Hepatocyte (in vitro differentiated cells): ENCODE measurements around the gene EXOSC7. TPM values are rescaled to one million over a fixed set of nuclear protein-coding genes. Genes with fewer than 3 reads are reported as not detected.
"Not testable (repeated sequence)": the region's sequence is repeated elsewhere in the genome, so short reads cannot be mapped to it uniquely, and the experiment has no call there.

Experiments
- DNase-seq: peaks from one replicate; pipeline ENCODE4 v3.0.0-alpha.2; 2016; ENCODE audit warnings: low spot score
- H2AFZ ChIP-seq: fragments of 200-600 bp; sonication (generic); 2 replicates; pipeline ENCODE4 v1.6.0; 2016; ENCODE audit warnings: antibody characterized with exemption, mild to moderate bottlenecking
- H3K27ac ChIP-seq: fragments of 200-600 bp; sonication (generic); 2 replicates; pipeline ENCODE4 v1.5.1; 2016; ENCODE audit warnings: mild to moderate bottlenecking
- H3K27me3 ChIP-seq: fragments of 200-600 bp; sonication (generic); 2 replicates; pipeline ENCODE4 v1.6.1; 2016
- H3K36me3 ChIP-seq: fragments of 200-600 bp; sonication (generic); replicated peaks from 2 replicates; pipeline ENCODE4 v1.5.1; 2016; ENCODE audit warnings: low read depth; ENCODE audit not compliant: insufficient read depth
- H3K4me1 ChIP-seq: fragments of 200-600 bp; sonication (generic); 2 replicates; pipeline ENCODE4 v1.5.1; 2016; ENCODE audit warnings: mild to moderate bottlenecking, moderate library complexity; ENCODE audit not compliant: insufficient read depth
- H3K4me2 ChIP-seq: fragments of 200-600 bp; sonication (generic); 2 replicates; pipeline ENCODE4 v1.6.0; 2016
- H3K4me3 ChIP-seq: fragments of 200-600 bp; sonication (generic); 2 replicates; pipeline ENCODE4 v1.5.1; 2016; ENCODE audit warnings: mild to moderate bottlenecking
- H3K79me2 ChIP-seq: fragments of 200-600 bp; sonication (generic); 2 replicates; pipeline ENCODE4 v1.6.0; 2017; ENCODE audit warnings: mild to moderate bottlenecking
- H3K9me2 ChIP-seq: fragments of 200-600 bp; sonication (generic); replicated peaks from 2 replicates; pipeline ENCODE4 v1.6.0; 2017; ENCODE audit warnings: mild to moderate bottlenecking; ENCODE audit not compliant: insufficient read depth
- H3K9me3 ChIP-seq: fragments of 200-600 bp; sonication (generic); 2 replicates; pipeline ENCODE4 v1.5.1; 2016; ENCODE audit warnings: low read depth, mild to moderate bottlenecking
- H4K20me1 ChIP-seq: fragments of 200-600 bp; sonication (generic); 2 replicates; pipeline ENCODE4 v1.6.0; 2016; ENCODE audit warnings: mild to moderate bottlenecking; ENCODE audit not compliant: insufficient read depth, poor library complexity, severe bottlenecking
- EZH2 ChIP-seq: fragments of 200-600 bp; sonication (generic); IDR thresholded peaks from 2 replicates; pipeline ENCODE4 v1.6.1; 2016; ENCODE audit warnings: antibody characterized with exemption, mild to moderate bottlenecking, borderline replicate concordance
- EZH2phosphoT487 ChIP-seq: fragments of 200-600 bp; sonication (generic); IDR thresholded peaks from one replicate; pipeline ENCODE4 v1.6.1; 2018; ENCODE audit warnings: antibody characterized with exemption, mild to moderate bottlenecking, low read depth, moderate library complexity; ENCODE audit not compliant: unreplicated experiment, severe bottlenecking
- WGBS: methylation state at CpG from one replicate; pipeline ENCODE4 v1.1.6; 2016; ENCODE audit warnings: low lambda C conversion rate; ENCODE audit errors: missing lambda C conversion rate; 5-methylcytosine and 5-hydroxymethylcytosine counted together
- polyA plus RNA-seq: library from polyadenylated mRNA; unstranded; fragments of >200 nt; fragmentation: Nextera tagmentation; extraction: Ambion mirVana; gene quantifications from 2 replicates; pipeline ENCODE4 v1.2.1, GENCODE V29; 2016
- total RNA-seq: library from RNA; depleted of rRNA; stranded (reverse); fragments of >200 nt; gene quantifications from 2 replicates; pipeline ENCODE4 v1.2.3, GENCODE V29; 2014
- TF ChIP-seq, protein P1 (sequence below): fragments of 200-600 bp; sonication (generic); IDR thresholded peaks from 2 replicates; pipeline ENCODE4 v1.5.1; 2016; ENCODE audit warnings: antibody characterized with exemption, mild to moderate bottlenecking; ENCODE audit not compliant: poor library complexity

Gene EXOSC7
- total and polyA plus RNA-seq, 2 experiments from 2014 or later = 53.3 to 55.8 TPM

DNA sequence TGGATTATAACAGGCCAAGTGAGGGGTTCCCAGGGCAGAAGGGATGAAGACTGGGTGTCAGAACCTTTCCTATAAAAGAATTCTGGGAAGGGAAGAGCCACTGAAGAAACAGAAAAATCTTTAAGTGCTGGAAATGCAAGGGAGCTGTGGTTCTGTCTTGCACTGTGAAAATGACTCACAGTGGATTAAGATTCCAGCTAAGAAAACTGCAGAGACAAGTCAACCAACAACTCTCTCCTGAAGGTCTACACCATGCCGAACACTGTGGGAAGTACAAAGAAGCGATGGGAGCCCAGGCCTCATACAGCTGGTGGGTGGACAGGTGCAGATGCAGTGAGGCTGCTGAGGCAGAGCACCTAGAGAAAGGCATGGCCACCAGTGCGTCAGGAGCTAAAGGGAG, 27.8 kb upstream of the EXOSC7 start:
- DNase-seq = no peak
- Histone ChIP-seq H3K9me3 (no peaks in the 10 kb centered on the region), H3K36me3 (no peaks in the 10 kb centered on the region), H2AFZ (no peak overlapping the region), H3K4me3 (no peak overlapping the region), H3K79me2 (peaks cover 8% of the 10 kb centered on the region), H3K9me2 (no peaks in the 10 kb centered on the region), H3K4me2 (no peak overlapping the region), H3K4me1 (no peaks in the 10 kb centered on the region), H4K20me1 (no peaks in the 10 kb centered on the region), H3K27me3 (no peaks in the 10 kb centered on the region), H3K27ac (no peak overlapping the region)
- 99% methylated on average over 3 of the region's 3 CpGs for WGBS
- TF ChIP-seq EZH2phosphoT487 (no peak), EZH2 (no peak)
- TF ChIP-seq, protein P1, sequence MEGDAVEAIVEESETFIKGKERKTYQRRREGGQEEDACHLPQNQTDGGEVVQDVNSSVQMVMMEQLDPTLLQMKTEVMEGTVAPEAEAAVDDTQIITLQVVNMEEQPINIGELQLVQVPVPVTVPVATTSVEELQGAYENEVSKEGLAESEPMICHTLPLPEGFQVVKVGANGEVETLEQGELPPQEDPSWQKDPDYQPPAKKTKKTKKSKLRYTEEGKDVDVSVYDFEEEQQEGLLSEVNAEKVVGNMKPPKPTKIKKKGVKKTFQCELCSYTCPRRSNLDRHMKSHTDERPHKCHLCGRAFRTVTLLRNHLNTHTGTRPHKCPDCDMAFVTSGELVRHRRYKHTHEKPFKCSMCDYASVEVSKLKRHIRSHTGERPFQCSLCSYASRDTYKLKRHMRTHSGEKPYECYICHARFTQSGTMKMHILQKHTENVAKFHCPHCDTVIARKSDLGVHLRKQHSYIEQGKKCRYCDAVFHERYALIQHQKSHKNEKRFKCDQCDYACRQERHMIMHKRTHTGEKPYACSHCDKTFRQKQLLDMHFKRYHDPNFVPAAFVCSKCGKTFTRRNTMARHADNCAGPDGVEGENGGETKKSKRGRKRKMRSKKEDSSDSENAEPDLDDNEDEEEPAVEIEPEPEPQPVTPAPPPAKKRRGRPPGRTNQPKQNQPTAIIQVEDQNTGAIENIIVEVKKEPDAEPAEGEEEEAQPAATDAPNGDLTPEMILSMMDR = no peak

DNA sequence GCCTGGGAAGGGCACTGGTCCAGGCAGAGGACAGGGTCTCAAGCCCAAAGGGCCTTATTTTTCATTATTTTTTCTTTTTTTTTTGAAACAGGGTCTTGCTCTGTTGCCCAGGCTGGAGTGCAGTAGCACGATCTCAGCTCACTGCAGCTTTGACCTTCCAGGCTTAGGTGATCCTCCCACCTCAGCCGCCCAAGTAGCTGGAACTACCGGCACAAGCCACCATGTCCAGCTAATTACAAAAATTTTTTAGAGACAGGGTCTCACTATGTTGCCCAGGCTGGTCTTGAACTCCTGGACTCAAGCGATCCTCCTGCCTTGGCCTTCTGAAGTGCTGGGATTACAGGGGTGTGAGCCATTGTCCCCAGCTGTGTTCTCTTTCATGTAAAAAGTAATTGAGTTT, 26.3 kb upstream of the EXOSC7 start:
- not testable (repeated sequence) for H3K9me2 ChIP-seq, H3K27me3 ChIP-seq, H3K9me3 ChIP-seq, H3K27ac ChIP-seq, H3K36me3 ChIP-seq, H3K4me1 ChIP-seq, DNase-seq, H2AFZ ChIP-seq, H3K4me2 ChIP-seq, H4K20me1 ChIP-seq, H3K4me3 ChIP-seq
- WGBS = 95% methylated on average over 4 of the region's 4 CpGs
- H3K79me2 ChIP-seq = peaks cover 12% of the 10 kb centered on the region

DNA sequence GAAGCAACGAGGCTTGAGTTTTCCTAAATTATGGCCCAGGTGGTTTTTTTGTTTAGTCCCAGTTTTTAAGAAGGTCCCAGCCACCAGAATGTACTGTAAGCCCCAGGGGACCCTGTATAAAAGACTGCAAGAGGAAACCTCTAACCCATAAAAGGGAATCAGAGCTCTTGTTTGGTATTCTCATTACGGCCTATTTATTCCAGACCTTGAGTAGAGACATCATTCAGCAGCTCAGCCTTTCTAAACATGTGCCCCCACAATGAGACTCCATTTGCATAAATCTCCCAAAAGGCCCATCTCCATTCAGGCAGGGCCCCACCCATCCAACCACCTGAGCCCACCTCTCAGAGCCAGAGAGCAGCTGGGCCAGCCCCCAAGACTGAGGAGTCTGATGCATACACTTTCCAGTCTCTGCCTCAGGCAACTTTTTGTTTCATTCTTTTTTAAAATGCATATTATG, 25.7 kb upstream of the EXOSC7 start:
- Histone ChIP-seq H3K4me3 (no peak overlapping the region), H2AFZ (no peak overlapping the region), H3K27ac (no peak overlapping the region), H3K27me3 (no peaks in the 10 kb centered on the region), H3K79me2 (peaks cover 12% of the 10 kb centered on the region), H4K20me1 (no peaks in the 10 kb centered on the region), H3K9me2 (no peaks in the 10 kb centered on the region), H3K4me1 (no peaks in the 10 kb centered on the region), H3K9me3 (no peaks in the 10 kb centered on the region), H3K36me3 (no peaks in the 10 kb centered on the region), H3K4me2 (no peak overlapping the region)
- TF ChIP-seq EZH2phosphoT487 (no peak), EZH2 (no peak)
- TF ChIP-seq, protein P1 = no peak
- no peak for DNase-seq
- WGBS = 82% methylated on average over 2 of the region's 2 CpGs

DNA sequence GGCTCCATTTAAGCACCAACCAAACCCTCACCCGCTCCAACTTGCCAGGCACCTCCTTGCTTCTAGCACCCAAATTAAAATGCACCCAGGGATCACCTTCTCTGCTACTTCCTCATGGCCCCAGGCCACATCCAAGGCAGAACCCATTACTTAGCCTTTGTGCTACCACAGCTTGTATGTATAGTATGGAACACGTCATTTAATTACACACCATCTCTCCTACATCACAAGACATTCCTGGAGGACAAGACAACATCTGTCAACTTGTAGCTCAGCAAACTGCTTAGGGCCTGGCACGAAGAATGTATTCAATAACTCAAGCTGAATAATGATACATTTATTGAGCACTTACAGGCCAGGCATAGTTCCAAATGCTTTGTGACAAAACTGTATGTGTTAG, 23.4 kb upstream of the EXOSC7 start:
- Histone ChIP-seq H4K20me1 (peaks cover 3% of the 10 kb centered on the region), H3K27ac (no peak overlapping the region), H3K4me1 (no peaks in the 10 kb centered on the region), H2AFZ (no peak overlapping the region), H3K36me3 (no peaks in the 10 kb centered on the region), H3K27me3 (no peaks in the 10 kb centered on the region), H3K9me2 (no peaks in the 10 kb centered on the region), H3K4me3 (no peak overlapping the region), H3K79me2 (peaks cover 18% of the 10 kb centered on the region), H3K9me3 (no peaks in the 10 kb centered on the region), H3K4me2 (no peak overlapping the region)
- WGBS = 95% methylated on average over 3 of the region's 3 CpGs
- no peak for DNase-seq
- TF ChIP-seq, protein P1 = no peak
- TF ChIP-seq EZH2phosphoT487 (no peak), EZH2 (no peak)
